GM23338 (cell line): ENCODE data around the gene MMP15. TPM values are rescaled to one million over a fixed set of nuclear protein-coding genes. Genes with fewer than 3 reads are reported as not detected.

ENCODE experiments used
- ATAC-seq: fragments of 200-7000 bp; cut with Tn5 transposase; 3 replicates; pipeline ENCODE4 v1.9.1; 2020
- DNase-seq: peaks from one replicate; pipeline ENCODE4 v3.0.0-alpha.2; 2015; ENCODE audit warnings: low spot score
- H2AFZ ChIP-seq: fragments of 200-600 bp; sonication (generic); 2 replicates; pipeline ENCODE4 v1.8.0; 2016; ENCODE audit warnings: antibody characterized with exemption, mild to moderate bottlenecking, moderate library complexity
- H3F3A ChIP-seq: fragments of 200-600 bp; sonication (generic); replicated peaks from 2 replicates; pipeline ENCODE4 v1.8.0; 2017; ENCODE audit warnings: antibody characterized with exemption, mixed run types, low read depth
- H3K27ac ChIP-seq: fragments of 200-600 bp; sonication (generic); 2 replicates; pipeline ENCODE4 v1.6.1; 2016; ENCODE audit warnings: low read depth
- H3K27me3 ChIP-seq: fragments of 200-600 bp; sonication (generic); 2 replicates; pipeline ENCODE4 v1.8.0; 2016; ENCODE audit warnings: mild to moderate bottlenecking, mixed run types, moderate library complexity; ENCODE audit not compliant: insufficient read depth
- H3K36me3 ChIP-seq: fragments of 200-600 bp; sonication (generic); 2 replicates; pipeline ENCODE4 v1.8.0; 2016; ENCODE audit warnings: mild to moderate bottlenecking; ENCODE audit not compliant: insufficient read depth
- H3K4me1 ChIP-seq: fragments of 200-600 bp; sonication (generic); 2 replicates; pipeline ENCODE4 v1.8.0; 2016; ENCODE audit warnings: mild to moderate bottlenecking, moderate library complexity; ENCODE audit not compliant: insufficient read depth
- H3K4me2 ChIP-seq: fragments of 200-600 bp; sonication (generic); 2 replicates; pipeline ENCODE4 v1.7.1; 2017; ENCODE audit warnings: mixed run types
- H3K4me3 ChIP-seq: fragments of 200-600 bp; sonication (generic); 2 replicates; pipeline ENCODE4 v1.6.1; 2016; ENCODE audit warnings: mixed run types
- H3K79me2 ChIP-seq: fragments of 200-600 bp; sonication (generic); replicated peaks from 2 replicates; pipeline ENCODE4 v1.8.0; 2017; ENCODE audit warnings: mild to moderate bottlenecking; ENCODE audit not compliant: insufficient read depth
- H3K9me2 ChIP-seq: fragments of 200-600 bp; sonication (generic); 2 replicates; pipeline ENCODE4 v1.8.0; 2017; ENCODE audit not compliant: insufficient read depth
- H4K20me1 ChIP-seq: fragments of 200-600 bp; sonication (generic); replicated peaks from 2 replicates; pipeline ENCODE4 v1.8.0; 2017; ENCODE audit warnings: mild to moderate bottlenecking; ENCODE audit not compliant: insufficient read depth
- H3K27ac Mint-ChIP-seq: 2 replicates; pipeline ENCODE4 v1.8.0; 2020; ENCODE audit warnings: inconsistent platforms, mild to moderate bottlenecking, moderate library complexity, mixed read lengths
- H3K27me3 Mint-ChIP-seq: 3 replicates; pipeline ENCODE4 v1.8.0; 2022; ENCODE audit warnings: low read depth, mild to moderate bottlenecking, moderate library complexity, mixed read lengths, inconsistent platforms; ENCODE audit not compliant: insufficient read depth, poor library complexity
- H3K36me3 Mint-ChIP-seq: 3 replicates; pipeline ENCODE4 v1.8.0; 2021; ENCODE audit warnings: low read depth, mild to moderate bottlenecking, inconsistent platforms, moderate library complexity, mixed read lengths
- H3K4me1 Mint-ChIP-seq: 3 replicates; pipeline ENCODE4 v1.8.0; 2020; ENCODE audit warnings: mild to moderate bottlenecking, inconsistent platforms, mixed read lengths
- H3K4me3 Mint-ChIP-seq: 3 replicates; pipeline ENCODE4 v1.8.0; 2021; ENCODE audit warnings: moderate library complexity, mild to moderate bottlenecking, inconsistent platforms, mixed read lengths
- H3K9me3 Mint-ChIP-seq: 3 replicates; pipeline ENCODE4 v1.8.0; 2020; ENCODE audit warnings: moderate library complexity, mild to moderate bottlenecking, inconsistent platforms, mixed read lengths
- CREB1 ChIP-seq: fragments of 250-450 bp; sonication (Bioruptor Pico); IDR thresholded peaks from 2 replicates; pipeline ENCODE4 v1.5.0; 2020; ENCODE audit warnings: low read depth, mild to moderate bottlenecking, moderate library complexity
- CTCF ChIP-seq, 2 experiments: fragments of 200-600 bp in 1 of 2; sonication (generic) in 1 of 2; conservative IDR thresholded peaks; 2 replicates each; pipeline versions ENCODE4 v1.5.1 to v1.6.1; 2016 to 2017; ENCODE audit warnings: antibody characterized with exemption in 2 of 2, low read depth in 2 of 2, mild to moderate bottlenecking in 2 of 2, moderate library complexity in 1 of 2
- ETS1 ChIP-seq: IDR thresholded peaks from 2 replicates; pipeline ENCODE4 v1.6.1; 2016; ENCODE audit warnings: antibody characterized with exemption
- EZH2 ChIP-seq: fragments of 200-600 bp; sonication (generic); IDR thresholded peaks from one replicate; pipeline ENCODE4 v1.8.0; 2017; ENCODE audit warnings: antibody characterized with exemption, mild to moderate bottlenecking, low read depth; ENCODE audit not compliant: unreplicated experiment
- EZH2phosphoT487 ChIP-seq: fragments of 200-600 bp; sonication (generic); IDR thresholded peaks from one replicate; pipeline ENCODE4 v1.8.1; 2018; ENCODE audit warnings: antibody characterized with exemption; ENCODE audit not compliant: unreplicated experiment
- JUNB ChIP-seq: IDR thresholded peaks from one replicate; pipeline ENCODE4 v1.6.1; 2016; ENCODE audit warnings: antibody characterized with exemption; ENCODE audit not compliant: unreplicated experiment
- NANOG ChIP-seq: IDR thresholded peaks from 2 replicates; pipeline ENCODE4 v1.6.1; 2016; ENCODE audit warnings: antibody characterized with exemption, borderline replicate concordance
- POLR2AphosphoS5 ChIP-seq: IDR thresholded peaks from 2 replicates; pipeline ENCODE4 v1.6.1; 2016; ENCODE audit warnings: antibody characterized with exemption, low read depth
- REST ChIP-seq: IDR thresholded peaks from one replicate; pipeline ENCODE4 v1.6.1; 2018; ENCODE audit warnings: antibody characterized with exemption; ENCODE audit not compliant: unreplicated experiment
- STAT1 ChIP-seq: IDR thresholded peaks from one replicate; pipeline ENCODE4 v1.6.1; 2016; ENCODE audit warnings: antibody characterized with exemption; ENCODE audit not compliant: unreplicated experiment
- ZNF114 ChIP-seq: fragments of 250-450 bp; sonication (Bioruptor Pico); IDR thresholded peaks from 2 replicates; pipeline ENCODE4 v1.5.0; 2020; ENCODE audit warnings: mild to moderate bottlenecking, moderate library complexity
- ZNF331 ChIP-seq: fragments of 250-450 bp; sonication (Bioruptor Pico); IDR thresholded peaks from 2 replicates; pipeline ENCODE4 v1.5.0; 2020; ENCODE audit warnings: low read depth, mild to moderate bottlenecking, moderate library complexity
- ZNF462 ChIP-seq: fragments of 250-450 bp; sonication (Bioruptor Pico); IDR thresholded peaks from 2 replicates; pipeline ENCODE4 v1.5.0; 2020; ENCODE audit warnings: mild to moderate bottlenecking, moderate library complexity
- polyA plus RNA-seq: library from polyadenylated mRNA; unstranded; fragments of >200 nt; fragmentation: Nextera tagmentation; extraction: Ambion mirVana; gene quantifications from 2 replicates; pipeline ENCODE4 v1.2.1, GENCODE V29; 2016
- total RNA-seq: library from RNA; depleted of rRNA; stranded (reverse); fragments of >200 nt; shearing (Covaris generic); gene quantifications from 2 replicates; pipeline ENCODE4 v1.2.3, GENCODE V29; 2014

Gene MMP15
- total and polyA plus RNA-seq, 2 experiments from 2014 or later, result 10.9 to 79.1 TPM

GRCh38 chr16:58051821-58052603 lies 26.5 kb downstream of the MMP15 start:
- Histone ChIP-seq H3K4me2 (no peak overlapping the region), H2AFZ (no peak overlapping the region), H3F3A (0 out of 2 replicates have a peak, but pooled peaks cover 2% of the 10 kb centered on the region), H4K20me1 (no peaks in the 10 kb centered on the region), H3K27ac (no peak overlapping the region), H3K27me3 (no peaks in the 10 kb centered on the region), H3K9me2 (no peaks in the 10 kb centered on the region), H3K4me1 (peaks cover 12% of the 10 kb centered on the region), H3K4me3 (no peak overlapping the region), H3K79me2 (no peaks in the 10 kb centered on the region), H3K36me3 (no peaks in the 10 kb centered on the region)
- DNase-seq (no peak), ATAC-seq (no peak)
- no peak for TF ChIP-seq STAT1
- TF ChIP-seq REST, result no peak
- no peak for TF ChIP-seq EZH2
- no peak for TF ChIP-seq CREB1 (CRISPR knock-in tag)
- TF ChIP-seq ETS1, result no peak
- TF ChIP-seq ZNF114 (CRISPR knock-in tag), result no peak
- TF ChIP-seq JUNB, result no peak
- TF ChIP-seq ZNF462, result no peak
- TF ChIP-seq EZH2phosphoT487, result no peak
- no peak for TF ChIP-seq CTCF (conservative IDR thresholded peaks at IDR 0.05; ENCODE audit: low read depth in 2 of 2)
- no peak for TF ChIP-seq ZNF331 (CRISPR knock-in tag)
- no peak for TF ChIP-seq POLR2AphosphoS5
- no peak for TF ChIP-seq NANOG
- peaks cover 18% of the 10 kb centered on the region for H3K4me1 Mint-ChIP-seq
- H3K27me3 Mint-ChIP-seq, result peaks cover 13% of the 10 kb centered on the region
- H3K4me3 Mint-ChIP-seq, result no peak overlapping the region
- no peak overlapping the region for H3K27ac Mint-ChIP-seq
- no peaks in the 10 kb centered on the region for H3K36me3 Mint-ChIP-seq
- peaks cover 9% of the 10 kb centered on the region; the same call in 2 of the 3 replicates for H3K9me3 Mint-ChIP-seq
